ENCODE data around the gene MAPK6. TPM values are rescaled to one million over a fixed set of nuclear protein-coding genes. Genes with fewer than 3 reads are reported as not detected.

The MAPK6 gene
- total RNA-seq, 1 experiment from 2014 or later = 83.2 TPM

GRCh38 chr15:52105846-52106245, 86.8 kb downstream of the MAPK6 start:
- no peak overlapping the region for H3K4me3 Mint-ChIP-seq
- POLR2A ChIA-PET = no interaction called here
- DNase-seq (ENCODE audit: low spot score) (no peak), ATAC-seq (no peak)
- H3K9me3 Mint-ChIP-seq = no peaks in the 10 kb centered on the region
- H3K36me3 Mint-ChIP-seq = no peaks in the 10 kb centered on the region
- no peak overlapping the region for H3K27ac Mint-ChIP-seq
- H3K4me1 Mint-ChIP-seq = peaks cover 20% of the 10 kb centered on the region
- H3K27me3 Mint-ChIP-seq (ENCODE audit: low read depth) = peaks cover 17% of the 10 kb centered on the region
- no peak for TF ChIP-seq ATF3 (CRISPR knock-in tag; conservative IDR thresholded peaks at IDR 0.05)
- TF ChIP-seq CBFB (CRISPR knock-in tag; IDR thresholded peaks at IDR 0.05; ENCODE audit: low read depth) = no peak
- TF ChIP-seq MAX (CRISPR knock-in tag; IDR thresholded peaks at IDR 0.05) = no peak
- TF ChIP-seq, protein P1, sequence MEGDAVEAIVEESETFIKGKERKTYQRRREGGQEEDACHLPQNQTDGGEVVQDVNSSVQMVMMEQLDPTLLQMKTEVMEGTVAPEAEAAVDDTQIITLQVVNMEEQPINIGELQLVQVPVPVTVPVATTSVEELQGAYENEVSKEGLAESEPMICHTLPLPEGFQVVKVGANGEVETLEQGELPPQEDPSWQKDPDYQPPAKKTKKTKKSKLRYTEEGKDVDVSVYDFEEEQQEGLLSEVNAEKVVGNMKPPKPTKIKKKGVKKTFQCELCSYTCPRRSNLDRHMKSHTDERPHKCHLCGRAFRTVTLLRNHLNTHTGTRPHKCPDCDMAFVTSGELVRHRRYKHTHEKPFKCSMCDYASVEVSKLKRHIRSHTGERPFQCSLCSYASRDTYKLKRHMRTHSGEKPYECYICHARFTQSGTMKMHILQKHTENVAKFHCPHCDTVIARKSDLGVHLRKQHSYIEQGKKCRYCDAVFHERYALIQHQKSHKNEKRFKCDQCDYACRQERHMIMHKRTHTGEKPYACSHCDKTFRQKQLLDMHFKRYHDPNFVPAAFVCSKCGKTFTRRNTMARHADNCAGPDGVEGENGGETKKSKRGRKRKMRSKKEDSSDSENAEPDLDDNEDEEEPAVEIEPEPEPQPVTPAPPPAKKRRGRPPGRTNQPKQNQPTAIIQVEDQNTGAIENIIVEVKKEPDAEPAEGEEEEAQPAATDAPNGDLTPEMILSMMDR (IDR thresholded peaks at IDR 0.05) = no peak
- no peak for TF ChIP-seq ELF4 (CRISPR knock-in tag; IDR thresholded peaks at IDR 0.05; ENCODE audit: low read depth)
- CTCF ChIA-PET = interaction anchor here (1.1 kb wide), 1 partner anchor 27 kb away, joined by 3 read pairs; no protein-coding TSS in a partner anchor

DNA sequence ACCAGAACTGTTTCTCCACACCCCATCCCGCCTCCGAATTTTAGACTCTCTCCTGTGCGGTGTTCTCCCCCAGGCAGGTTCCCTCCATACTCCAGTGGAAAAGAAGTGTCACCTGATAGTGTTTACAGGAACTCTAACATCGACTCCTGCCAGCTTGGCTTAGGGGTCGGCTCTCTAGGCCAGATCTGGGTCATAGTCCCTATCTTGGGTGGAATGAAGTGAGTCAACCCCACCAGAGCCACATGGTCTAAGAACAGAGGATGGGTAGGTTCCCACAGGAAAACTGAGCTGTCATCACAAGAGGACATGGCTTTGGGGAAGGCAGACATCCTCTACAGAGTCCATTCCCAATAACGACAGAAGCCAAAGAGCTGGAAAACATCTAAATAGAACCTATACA, 87.6 kb downstream of the MAPK6 start:
- Mint-ChIP-seq H3K4me1 (peaks cover 24% of the 10 kb centered on the region), H3K36me3 (no peaks in the 10 kb centered on the region), H3K9me3 (no peaks in the 10 kb centered on the region), H3K4me3 (no peak overlapping the region), H3K27me3 (ENCODE audit: low read depth) (peaks cover 25% of the 10 kb centered on the region), H3K27ac (no peak overlapping the region)
- no peak for DNase-seq (ENCODE audit: low spot score)
- no peak for ATAC-seq
- POLR2A ChIA-PET = no interaction called here
- CTCF ChIA-PET = interaction anchor here (1.6 kb wide), 1 partner anchor 28 kb away, joined by 5 read pairs; no protein-coding TSS in a partner anchor
- TF ChIP-seq TCF7 (CRISPR knock-in tag; IDR thresholded peaks at IDR 0.05; ENCODE audit: low read depth) (no peak), ZSCAN18 (CRISPR knock-in tag; IDR thresholded peaks at IDR 0.05) (no peak), ZNF263 (CRISPR knock-in tag; IDR thresholded peaks at IDR 0.05; ENCODE audit: low read depth) (no peak), SMAD4 (CRISPR knock-in tag; IDR thresholded peaks at IDR 0.05) (no peak), IRF2 (CRISPR knock-in tag; IDR thresholded peaks at IDR 0.05; ENCODE audit: borderline replicate concordance, low read depth) (no peak), E2F4 (CRISPR knock-in tag; IDR thresholded peaks at IDR 0.05; ENCODE audit: borderline replicate concordance, low read depth) (no peak), OVOL2 (CRISPR knock-in tag; IDR thresholded peaks at IDR 0.05; ENCODE audit: borderline replicate concordance) (no peak), ATF3 (CRISPR knock-in tag; conservative IDR thresholded peaks at IDR 0.05) (no peak)
- TF ChIP-seq, protein P1 (IDR thresholded peaks at IDR 0.05) = no peak

- no peak for ATAC-seq
- Mint-ChIP-seq H3K4me1 (peaks cover 24% of the 10 kb centered on the region), H3K4me3 (no peak overlapping the region), H3K27ac (no peak overlapping the region), H3K9me3 (no peaks in the 10 kb centered on the region), H3K27me3 (ENCODE audit: low read depth) (peaks cover 31% of the 10 kb centered on the region), H3K36me3 (no peaks in the 10 kb centered on the region)
- ChIA-PET POLR2A (no interaction called here), CTCF (interaction anchor here (0.6 to 1.6 kb wide), 2 partner anchors 28 to 31 kb away, joined by 4 to 5 read pairs; no protein-coding TSS in a partner anchor)
- DNase-seq (ENCODE audit: low spot score) = no peak
- TF ChIP-seq ZNF416 (CRISPR knock-in tag; IDR thresholded peaks at IDR 0.05) (no peak), SMAD3 (CRISPR knock-in tag; IDR thresholded peaks at IDR 0.05; ENCODE audit: borderline replicate concordance) (no peak), E2F1 (CRISPR knock-in tag; IDR thresholded peaks at IDR 0.05) (no peak)
- TF ChIP-seq, protein P2, sequence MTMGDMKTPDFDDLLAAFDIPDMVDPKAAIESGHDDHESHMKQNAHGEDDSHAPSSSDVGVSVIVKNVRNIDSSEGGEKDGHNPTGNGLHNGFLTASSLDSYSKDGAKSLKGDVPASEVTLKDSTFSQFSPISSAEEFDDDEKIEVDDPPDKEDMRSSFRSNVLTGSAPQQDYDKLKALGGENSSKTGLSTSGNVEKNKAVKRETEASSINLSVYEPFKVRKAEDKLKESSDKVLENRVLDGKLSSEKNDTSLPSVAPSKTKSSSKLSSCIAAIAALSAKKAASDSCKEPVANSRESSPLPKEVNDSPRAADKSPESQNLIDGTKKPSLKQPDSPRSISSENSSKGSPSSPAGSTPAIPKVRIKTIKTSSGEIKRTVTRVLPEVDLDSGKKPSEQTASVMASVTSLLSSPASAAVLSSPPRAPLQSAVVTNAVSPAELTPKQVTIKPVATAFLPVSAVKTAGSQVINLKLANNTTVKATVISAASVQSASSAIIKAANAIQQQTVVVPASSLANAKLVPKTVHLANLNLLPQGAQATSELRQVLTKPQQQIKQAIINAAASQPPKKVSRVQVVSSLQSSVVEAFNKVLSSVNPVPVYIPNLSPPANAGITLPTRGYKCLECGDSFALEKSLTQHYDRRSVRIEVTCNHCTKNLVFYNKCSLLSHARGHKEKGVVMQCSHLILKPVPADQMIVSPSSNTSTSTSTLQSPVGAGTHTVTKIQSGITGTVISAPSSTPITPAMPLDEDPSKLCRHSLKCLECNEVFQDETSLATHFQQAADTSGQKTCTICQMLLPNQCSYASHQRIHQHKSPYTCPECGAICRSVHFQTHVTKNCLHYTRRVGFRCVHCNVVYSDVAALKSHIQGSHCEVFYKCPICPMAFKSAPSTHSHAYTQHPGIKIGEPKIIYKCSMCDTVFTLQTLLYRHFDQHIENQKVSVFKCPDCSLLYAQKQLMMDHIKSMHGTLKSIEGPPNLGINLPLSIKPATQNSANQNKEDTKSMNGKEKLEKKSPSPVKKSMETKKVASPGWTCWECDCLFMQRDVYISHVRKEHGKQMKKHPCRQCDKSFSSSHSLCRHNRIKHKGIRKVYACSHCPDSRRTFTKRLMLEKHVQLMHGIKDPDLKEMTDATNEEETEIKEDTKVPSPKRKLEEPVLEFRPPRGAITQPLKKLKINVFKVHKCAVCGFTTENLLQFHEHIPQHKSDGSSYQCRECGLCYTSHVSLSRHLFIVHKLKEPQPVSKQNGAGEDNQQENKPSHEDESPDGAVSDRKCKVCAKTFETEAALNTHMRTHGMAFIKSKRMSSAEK (CRISPR knock-in tag; IDR thresholded peaks at IDR 0.05; ENCODE audit: borderline replicate concordance) = no peak
Measured at GRCh38 chr15:52107238-52107637, 88.2 kb downstream of the MAPK6 start.

Measured in WTC11 (cell line).